UCSD-AML1 (cell line): Measurements from ENCODE around the gene FXYD1.

ENCODE experiments used
- DNase-seq: peaks from one replicate; lab custom pipeline; 2025; ENCODE audit not compliant: unreplicated experiment; lab: John Stamatoyannopoulos, UW

The FXYD1 gene

DNA sequence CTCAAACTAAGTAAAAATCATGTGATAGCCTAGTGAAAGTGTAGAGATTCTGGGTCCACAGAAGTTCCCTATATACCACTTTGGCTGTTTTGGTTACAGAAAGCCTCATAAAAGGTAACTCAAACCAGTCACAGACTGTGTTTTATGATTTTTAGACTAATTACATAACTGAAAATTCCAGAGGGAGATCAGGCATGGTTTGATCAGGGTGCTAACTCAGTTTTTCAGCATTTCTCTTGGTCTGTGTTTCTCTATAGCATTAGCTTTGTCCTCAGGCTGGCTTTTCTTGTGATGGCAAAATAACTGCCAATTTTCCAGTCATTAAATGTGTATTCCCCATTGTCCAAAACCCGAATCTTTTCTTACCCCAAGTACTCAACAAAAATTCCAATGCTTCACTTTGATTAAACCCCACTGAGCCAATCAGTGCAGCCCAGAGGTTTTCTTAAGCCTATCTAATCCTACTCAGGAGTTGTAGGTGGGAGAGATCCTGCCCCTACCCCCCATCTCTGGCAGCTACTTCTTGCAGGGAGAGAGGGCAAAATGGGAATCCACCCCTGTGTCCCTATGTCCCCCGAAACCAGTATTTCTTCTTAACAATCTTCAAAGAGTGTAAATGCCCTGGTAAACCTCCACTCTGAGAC is 31.6 kb upstream of the FXYD1 start:
- DNase-seq = no peak

DNA sequence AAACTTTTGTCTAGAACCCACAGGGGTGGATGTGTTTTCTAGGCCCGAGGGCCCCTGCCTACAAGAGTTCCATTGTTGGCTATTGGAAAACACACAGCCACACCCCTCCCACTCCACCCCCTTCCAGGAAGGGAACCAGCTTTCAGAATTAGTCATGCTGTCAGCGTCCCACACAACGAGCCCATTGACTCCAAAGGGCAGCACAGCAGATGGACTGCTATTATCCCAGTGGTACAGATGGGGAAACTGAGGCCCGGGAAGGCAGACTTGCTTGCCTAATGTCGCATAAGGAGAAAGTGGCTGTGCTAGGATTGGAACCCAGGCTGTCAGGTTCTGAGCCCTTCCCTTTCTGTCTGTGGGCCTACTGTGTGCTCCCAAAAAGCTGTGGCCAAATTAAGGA is 31.1 kb upstream of the FXYD1 start:
- DNase-seq = no peak

DNA sequence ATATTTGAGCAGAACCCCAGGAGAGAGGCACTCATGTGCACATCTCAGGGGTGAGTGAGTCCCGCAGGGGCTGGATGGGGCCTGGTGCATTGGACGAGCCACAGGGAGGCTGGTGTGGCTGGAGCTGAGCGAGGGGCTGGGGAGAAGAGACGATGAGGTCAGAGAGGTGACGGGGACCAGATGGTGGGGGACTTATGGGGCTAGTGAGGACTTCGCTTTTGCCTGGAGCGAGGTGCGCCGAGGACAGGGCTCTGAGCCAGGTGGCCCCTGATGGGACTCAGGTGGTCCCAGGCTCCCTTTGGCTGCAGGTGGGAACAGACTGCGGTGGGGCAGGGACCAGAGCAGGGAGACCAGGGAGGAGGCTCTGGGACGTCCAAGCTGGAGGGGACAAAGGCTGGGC is 29.9 kb upstream of the FXYD1 start:
- no peak for DNase-seq

DNA sequence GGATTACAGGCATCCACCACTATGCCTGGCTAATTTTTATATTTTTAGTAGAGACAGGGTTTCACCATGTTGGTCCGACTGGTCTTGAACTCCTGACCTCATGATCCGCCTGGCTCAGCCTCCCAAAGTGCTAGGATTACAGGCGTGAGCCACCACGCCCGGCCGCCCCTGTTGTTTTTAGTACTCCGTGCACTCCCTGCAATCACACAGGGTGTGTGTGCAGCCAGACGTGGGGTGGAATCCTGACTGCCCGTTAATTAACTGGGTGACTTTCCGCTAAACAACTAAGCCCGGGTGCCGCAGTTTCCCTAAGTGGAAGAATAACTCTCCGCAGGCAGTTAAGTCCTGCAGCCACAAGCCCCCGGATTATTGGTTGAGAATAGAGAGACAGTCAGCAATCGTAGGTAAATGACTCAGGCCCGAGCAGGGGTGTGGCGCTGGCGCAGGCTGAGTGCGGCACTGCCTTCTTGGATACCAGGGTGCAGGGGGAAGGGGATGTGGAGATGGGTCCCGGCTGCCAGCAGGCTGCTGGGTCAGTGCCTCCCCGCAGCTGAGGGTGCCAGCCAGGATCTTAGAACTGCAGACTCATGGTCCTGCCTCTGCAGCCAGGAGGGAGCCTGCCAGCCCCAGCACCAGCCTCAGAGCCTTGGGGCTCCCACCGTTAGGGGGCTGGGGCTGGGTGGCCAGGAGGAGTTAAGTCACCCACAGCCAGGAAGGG is 29.1 kb upstream of the FXYD1 start:
- no peak for DNase-seq

DNA sequence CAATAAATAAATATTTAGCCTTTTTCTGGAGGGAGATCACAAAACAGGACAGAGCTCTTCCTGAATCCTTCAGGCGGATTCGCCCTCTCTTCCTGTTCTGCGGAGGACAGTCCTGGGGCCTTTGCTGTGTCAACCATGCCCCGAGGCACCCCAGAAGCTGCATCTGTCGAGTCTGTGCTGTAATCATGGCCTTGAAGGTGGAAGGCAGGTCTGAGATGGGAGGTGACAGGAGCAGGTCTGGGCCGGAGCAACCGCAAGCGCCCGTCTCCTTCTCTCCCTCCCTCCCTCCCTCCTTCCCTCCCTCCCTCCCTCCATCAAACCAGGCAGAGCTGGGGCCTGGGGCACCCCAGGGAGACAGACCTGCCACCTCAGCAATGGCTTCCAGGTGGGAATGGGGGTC is 27.6 kb upstream of the FXYD1 start:
- no peak for DNase-seq

DNA sequence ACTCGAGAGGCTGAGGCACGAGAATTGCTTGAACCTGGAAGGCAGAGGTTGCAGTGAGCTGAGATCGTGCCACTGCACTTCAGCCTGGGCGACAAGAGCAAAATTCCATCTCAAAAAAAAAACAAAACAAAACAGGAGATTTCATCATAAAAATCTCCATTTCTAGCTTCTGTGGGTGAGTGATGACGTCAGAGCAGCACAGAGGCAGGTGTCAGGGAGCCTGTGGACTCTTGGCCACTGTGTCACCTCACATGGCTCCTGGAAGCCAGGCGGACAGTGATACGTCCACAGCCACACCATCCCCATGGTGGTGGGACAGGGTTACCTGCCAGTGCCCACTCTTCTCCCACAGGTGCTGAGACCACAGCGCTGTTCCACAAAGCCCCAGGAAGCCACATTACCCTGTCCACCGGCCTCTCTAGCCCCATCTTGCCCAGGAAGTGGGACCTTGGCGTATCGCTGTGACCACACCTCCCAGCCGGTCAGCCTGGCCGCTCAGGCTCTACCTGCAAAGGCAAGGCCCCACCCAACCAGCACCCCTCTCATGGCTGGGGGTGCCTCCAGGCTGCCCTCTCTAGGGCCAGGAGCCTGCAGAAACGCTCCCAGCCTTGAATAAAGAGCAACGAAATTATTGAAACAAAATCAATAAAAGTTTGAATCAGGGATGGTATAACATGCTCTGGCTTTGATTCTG is 25.5 kb upstream of the FXYD1 start:
- no peak for DNase-seq

DNA sequence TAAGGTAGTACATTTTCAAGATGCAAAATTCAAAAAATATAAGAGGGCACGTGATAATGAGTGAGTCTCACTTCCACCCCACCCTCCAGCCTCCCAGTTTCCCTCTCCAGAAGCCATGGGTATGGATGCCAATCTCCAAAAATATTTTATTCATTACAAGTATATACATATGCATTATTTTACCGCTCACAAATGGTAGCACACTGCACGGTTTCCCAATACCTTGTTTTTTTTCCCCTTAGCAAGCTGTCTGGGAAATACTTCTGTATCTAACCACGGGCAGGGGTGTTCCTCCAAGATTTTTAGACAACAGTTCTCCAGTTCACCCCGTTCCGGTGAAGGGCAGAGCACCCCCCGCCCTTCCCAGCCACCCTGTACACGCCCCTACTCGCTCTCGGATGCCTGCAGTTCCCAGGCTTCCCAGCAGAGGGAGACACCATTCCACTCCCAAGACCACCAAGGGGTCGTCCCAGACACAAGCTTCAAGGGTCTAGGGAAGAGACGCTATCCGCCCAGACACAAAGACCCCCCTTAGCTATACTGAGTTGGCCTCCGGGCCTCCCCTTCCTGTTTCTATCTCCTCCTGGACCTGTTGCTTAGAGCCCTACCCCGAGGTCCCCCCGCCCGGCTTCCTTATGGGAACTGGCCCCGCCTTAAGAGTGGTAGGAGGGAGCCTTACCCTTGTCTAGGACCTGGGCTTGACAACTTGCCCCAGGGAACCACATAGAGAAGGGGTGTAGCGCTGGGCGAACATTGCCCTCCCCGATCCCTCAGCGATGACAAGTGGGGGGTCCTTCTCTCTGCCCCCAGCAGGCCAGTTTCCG is 24.1 kb upstream of the FXYD1 start:
- DNase-seq = peak; percentile 67

DNA sequence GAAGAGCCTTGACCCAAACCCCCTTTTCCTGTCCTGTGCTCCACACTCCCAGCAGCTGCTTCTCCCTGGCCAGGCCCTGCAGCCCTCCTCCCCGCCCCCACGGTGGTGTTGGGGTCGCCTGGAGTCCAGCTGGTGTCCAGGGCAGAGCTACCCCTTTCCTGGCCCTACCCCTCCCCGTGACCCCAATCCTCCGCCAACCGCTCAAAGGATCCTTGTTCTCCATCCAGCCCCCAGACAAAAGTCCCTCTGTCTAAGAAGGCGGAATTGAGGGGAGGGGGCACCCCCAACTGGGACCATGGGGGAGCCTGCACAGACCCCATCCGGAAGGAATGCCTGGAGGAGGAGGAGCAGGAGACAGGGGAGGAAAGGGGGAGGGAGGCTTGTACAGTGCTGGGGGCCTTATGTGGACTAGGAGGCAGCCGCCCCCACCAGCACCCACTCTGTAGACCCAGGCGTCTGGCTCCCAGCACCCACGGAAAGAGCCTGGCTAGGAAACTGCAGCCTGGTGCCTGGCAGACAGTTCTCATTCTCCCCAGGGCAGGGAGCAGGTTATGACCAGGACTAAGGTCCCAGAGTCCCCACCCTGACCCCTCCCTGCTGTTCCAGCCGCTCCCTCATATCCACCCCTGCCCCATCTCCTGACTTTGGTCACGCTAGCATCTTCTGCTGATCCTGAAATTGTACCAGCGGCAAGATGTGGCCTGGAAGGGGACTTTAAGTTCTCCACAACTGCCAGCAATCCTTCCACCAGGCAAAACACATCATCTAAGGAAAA is 23.3 kb upstream of the FXYD1 start, which contains the start of gene FXYD3:
FXYD3 (plus strand) TSS at position 647 of the 775 bp plus-strand sequence. CDS start 3,554 bp downstream, outside the sequence.
- no peak for DNase-seq

DNA sequence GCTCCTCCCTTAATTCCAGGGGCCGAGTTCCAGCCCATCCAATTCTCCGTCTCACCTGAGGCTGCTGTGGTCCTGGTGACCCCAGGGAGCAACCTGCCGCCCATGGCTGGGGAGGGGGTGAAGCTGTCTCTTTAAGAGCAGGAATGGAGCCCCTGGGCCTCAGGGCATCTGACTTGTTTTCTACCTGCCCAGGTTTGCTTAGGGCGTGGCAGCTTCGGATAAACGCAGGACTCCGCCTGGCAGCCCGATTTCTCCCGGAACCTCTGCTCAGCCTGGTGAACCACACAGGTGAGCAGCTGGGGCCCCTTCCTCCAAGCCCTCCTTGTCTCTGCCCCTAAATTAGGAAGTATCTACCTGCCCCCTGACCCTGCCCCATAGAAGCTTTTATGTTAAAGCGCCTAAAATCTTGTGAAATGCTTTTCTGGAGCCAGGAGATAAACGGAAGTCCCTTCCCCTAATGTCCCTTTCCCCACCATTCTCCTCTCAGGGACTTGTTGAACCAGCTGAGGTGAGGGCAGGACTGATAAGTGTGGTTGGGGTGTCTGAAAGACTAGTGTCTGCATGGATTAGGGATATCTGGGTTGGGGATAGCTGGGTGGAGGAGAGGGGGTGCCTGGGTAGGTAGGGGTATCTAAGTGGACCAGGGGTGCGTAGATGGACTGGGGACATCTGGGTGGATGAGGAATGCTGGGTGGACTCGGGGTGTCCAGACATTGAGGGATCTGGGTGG is 22.4 kb upstream of the FXYD1 start:
- DNase-seq = no peak

DNA sequence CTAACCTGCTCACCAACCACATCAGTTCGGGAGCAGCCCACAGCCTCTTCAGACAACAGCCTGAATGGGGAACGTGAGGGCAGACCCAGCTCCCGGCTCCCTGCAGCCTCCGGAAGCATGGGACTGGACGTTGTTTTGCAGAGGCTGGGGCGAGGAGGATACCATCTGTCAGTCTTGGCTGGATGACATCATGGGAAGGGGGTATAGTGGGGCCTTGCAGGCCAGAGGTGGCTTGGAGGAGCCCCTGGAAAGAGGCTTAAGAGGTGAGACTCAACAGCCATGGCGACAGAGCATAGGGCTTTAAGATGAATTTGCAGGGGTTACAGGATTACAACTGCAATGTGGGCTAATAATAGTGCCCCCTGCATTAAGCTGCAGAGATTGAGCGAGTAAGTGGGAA is 21.5 kb upstream of the FXYD1 start:
- DNase-seq = no peak

DNA sequence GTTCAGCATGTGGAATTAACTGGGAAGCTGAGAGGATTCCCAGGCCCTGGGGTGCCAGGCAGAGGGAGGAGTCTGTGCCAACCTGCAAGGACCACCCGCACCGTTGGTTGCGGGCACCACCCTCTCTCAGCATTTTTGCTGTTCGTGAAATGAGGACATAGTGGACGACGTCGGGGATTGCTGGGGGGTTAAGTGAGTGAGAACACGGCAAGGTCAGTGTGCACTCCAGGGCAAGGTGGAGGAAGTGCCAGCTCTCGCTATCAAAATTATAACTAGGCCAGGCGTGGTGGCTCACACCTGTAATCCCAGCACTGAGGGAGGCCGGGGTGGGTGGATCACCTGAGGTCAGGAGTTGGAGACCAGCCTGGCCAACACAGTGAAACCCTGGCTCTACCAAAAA is 20.8 kb upstream of the FXYD1 start:
- DNase-seq = no peak

DNA sequence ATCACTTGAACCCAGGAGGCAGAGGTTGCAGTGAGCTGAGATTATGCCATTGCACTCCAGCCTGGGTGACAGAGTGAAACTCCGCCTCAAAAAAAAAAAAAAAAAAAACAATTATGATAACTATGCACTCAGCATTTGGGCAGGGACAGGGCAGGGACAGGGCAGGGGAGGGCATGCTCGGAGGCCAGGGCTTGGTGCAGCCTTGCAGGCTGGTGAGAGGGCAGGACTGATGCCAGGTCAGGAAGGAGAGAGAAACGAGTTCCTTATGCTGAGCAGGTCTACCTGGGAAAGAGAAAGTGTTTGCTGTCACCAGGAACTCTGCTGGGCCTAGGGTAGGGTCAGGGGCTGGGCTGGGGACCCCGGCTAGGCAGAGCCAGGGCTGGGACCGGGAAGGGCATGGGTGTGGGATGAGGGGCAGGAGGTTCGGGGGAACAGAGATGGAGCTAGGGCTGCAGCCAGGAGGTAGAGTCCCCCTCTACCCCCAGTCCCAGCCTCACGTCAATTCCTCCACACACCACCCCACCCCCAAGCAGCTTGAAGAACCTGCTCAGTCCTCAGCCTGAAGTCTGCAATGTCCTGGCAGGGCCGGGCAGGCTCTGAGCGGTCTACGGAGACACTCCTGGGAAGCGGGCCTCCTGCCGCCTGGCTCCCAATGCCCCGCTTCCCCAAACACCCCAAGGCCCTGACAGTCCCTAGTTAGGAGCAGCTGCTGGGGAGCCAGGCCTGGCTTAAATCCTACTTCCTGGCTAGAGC is 20.2 kb upstream of the FXYD1 start:
- DNase-seq = no peak

DNA sequence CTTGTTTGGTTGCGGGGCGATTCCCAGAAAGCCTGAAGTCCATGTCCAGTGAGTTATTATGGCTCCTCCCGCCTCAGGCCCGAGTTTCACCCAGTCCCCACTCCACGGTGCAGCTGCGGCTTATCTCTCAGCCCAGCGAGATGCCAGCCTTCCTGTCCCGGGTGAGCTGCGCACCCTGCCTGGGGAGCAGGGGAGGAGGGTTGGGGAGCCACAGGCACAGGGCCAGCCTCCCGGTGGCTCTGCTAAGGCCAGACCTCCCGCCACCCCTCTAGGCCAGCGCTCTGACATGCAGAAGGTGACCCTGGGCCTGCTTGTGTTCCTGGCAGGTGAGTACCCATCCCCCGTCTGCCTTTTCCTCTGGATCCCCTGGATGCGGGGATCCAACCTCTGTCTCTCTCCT is 19.5 kb upstream of the FXYD1 start:
- peak; percentile 33 for DNase-seq

DNA sequence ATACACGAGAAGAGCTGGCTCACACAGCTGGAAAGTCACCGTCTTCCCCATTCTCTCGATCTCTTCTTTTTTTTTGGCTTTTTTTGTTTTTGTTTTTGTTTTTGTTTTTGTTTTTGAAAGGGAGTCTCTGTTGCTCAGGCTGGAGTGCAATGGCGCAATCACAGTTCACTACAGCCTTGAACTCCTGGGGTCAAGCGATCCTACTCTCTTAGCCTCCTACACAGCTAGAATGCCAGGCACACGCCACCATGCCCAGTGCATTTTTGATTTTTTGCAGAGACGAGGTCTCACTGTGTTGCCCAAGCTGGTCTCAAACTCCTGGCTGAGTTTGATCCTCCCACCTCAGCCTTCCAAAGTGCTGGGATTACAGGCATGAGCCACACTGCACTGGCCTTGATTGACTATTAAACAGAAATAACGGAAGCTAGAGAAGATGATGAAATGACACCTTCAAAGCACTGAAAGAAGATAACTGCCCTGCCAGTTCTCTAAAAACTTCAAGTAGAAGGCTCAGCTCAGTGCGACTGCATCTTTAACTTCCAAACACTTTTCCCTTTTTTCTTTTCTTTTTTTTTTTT is 19.0 kb upstream of the FXYD1 start:
- no peak for DNase-seq

DNA sequence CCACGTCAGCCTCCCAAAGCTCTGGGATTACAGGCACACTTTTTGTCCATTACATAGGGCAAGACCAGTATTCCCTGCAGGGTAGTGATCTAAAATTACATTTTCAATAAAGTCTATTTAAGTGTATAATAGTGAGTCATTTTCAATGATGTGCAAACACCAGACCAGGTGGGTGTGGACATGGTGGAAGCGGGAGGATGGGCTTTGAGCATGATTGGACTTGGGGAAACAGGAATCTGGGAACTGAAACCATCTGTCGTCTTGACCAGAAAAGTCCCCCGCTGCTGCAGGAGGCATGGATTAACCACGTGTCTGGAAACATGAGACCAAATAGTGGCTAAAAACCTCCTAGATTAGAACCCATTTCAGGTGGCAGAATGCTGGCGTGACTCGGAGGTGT is 18.1 kb upstream of the FXYD1 start:
- no peak for DNase-seq

DNA sequence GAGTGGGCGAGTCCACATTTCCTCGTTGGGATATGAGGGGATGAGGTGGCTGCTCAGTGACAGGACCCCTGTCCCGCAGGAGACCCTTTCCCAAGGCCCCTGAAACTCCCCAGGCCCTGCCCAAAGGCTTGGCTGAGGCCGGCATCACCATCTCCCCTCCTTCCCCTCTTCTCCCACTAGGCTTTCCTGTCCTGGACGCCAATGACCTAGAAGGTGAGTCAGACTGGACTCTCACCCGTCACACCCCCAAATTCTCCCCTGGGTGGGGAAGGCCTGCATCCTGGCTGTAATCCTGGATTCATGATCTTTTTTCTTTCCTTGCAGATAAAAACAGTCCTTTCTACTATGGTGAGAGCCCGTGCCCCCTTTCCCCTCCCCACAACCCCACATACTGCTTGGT is 17.7 kb upstream of the FXYD1 start:
- DNase-seq = no peak

DNA sequence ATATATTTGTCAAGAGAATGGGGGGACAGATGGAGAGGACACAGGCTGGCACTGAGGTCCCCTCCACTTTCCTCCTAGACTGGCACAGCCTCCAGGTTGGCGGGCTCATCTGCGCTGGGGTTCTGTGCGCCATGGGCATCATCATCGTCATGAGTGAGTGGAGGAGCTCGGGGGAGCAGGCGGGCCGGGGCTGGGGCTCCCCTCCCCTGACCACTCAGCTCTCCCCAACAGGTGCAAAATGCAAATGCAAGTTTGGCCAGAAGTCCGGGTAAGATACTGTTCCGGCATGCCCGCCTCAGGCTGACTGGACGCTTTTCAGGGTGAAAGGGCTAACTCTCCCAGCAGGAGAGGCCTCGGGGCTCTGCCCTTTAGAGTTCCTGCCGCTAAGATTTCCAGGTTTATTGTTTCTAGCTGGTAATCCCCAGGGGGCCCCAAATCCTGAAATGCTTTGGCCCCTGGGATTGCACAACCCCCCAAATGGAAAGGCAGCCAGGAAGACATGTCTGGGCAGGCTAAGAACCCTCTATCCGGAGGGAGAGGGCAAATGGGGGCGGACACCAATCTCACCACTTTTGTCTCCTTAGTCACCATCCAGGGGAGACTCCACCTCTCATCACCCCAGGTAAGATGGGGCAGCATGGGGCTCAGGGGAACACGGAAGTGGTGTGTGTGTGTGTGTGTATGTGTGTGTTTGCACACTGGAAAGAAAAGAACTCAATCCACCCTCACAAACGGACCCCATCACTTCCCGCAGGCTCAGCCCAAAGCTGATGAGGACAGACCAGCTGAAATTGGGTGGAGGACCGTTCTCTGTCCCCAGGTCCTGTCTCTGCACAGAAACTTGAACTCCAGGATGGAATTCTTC is 15.7 kb upstream of the FXYD1 start:
- DNase-seq = no peak

DNA sequence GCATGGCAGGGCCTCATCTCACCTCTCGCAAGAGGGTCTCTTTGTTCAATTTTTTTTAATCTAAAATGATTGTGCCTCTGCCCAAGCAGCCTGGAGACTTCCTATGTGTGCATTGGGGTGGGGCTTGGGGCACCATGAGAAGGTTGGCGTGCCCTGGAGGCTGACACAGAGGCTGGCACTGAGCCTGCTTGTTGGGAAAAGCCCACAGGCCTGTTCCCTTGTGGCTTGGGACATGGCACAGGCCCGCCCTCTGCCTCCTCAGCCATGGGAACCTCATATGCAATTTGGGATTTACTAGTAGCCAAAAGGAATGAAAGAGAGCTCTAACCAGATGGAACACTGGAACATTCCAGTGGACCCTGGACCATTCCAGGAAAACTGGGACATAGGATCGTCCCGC is 15.1 kb upstream of the FXYD1 start:
- no peak for DNase-seq
